Measurements from ENCODE around the gene LRCOL1. TPM values are rescaled to one million over a fixed set of nuclear protein-coding genes. Genes with fewer than 3 reads are reported as not detected.

The LRCOL1 gene
- total and polyA plus RNA-seq, 12 donors: 0.17 to 0.28 TPM; not detected in 10

DNA sequence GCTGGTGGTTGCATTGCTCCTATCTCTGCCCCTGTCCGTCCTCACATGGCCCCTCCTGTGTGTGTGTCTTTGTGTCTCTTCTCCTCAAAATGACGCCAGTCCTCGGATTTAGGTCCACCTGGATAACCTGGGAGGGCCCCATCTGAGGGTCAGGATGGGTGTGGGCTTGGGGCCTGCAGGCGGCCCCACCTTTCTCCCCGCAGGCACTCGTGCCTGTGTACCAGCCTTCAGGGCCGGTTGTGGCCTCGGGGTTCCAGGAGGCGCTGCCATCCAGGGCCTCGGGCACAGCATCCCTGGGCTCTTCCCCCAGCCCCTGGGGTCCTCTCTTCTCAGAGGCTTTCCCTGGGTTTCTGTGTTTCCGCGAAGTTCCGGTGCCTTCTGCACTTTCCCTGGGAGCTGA, 54.7 kb downstream of the LRCOL1 start:
- Histone ChIP-seq H3K4me1 (peaks cover 3 to 20% (median 14%) of the 10 kb centered on the region in 9 donors), H3K4me3 (no peak overlapping the region), H3K27me3 (peaks cover 0 to 32% (median 0%) of the 10 kb centered on the region in 7 donors), H3K27ac (no peak overlapping the region), H3K36me3 (peaks cover 0 to 33% (median 0%) of the 10 kb centered on the region in 9 donors), H3K9me3 (no peaks in the 10 kb centered on the region)
- no peak for ATAC-seq
- TF ChIP-seq, protein P1, sequence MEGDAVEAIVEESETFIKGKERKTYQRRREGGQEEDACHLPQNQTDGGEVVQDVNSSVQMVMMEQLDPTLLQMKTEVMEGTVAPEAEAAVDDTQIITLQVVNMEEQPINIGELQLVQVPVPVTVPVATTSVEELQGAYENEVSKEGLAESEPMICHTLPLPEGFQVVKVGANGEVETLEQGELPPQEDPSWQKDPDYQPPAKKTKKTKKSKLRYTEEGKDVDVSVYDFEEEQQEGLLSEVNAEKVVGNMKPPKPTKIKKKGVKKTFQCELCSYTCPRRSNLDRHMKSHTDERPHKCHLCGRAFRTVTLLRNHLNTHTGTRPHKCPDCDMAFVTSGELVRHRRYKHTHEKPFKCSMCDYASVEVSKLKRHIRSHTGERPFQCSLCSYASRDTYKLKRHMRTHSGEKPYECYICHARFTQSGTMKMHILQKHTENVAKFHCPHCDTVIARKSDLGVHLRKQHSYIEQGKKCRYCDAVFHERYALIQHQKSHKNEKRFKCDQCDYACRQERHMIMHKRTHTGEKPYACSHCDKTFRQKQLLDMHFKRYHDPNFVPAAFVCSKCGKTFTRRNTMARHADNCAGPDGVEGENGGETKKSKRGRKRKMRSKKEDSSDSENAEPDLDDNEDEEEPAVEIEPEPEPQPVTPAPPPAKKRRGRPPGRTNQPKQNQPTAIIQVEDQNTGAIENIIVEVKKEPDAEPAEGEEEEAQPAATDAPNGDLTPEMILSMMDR (IDR thresholded peaks at IDR 0.05): no peak
- 96 to 97% methylated on average over 13 of the region's 13 CpGs for WGBS, 2 donors
- DNase-seq: no peak
- intact Hi-C loops (cut with DNase I): no loop called here

DNA sequence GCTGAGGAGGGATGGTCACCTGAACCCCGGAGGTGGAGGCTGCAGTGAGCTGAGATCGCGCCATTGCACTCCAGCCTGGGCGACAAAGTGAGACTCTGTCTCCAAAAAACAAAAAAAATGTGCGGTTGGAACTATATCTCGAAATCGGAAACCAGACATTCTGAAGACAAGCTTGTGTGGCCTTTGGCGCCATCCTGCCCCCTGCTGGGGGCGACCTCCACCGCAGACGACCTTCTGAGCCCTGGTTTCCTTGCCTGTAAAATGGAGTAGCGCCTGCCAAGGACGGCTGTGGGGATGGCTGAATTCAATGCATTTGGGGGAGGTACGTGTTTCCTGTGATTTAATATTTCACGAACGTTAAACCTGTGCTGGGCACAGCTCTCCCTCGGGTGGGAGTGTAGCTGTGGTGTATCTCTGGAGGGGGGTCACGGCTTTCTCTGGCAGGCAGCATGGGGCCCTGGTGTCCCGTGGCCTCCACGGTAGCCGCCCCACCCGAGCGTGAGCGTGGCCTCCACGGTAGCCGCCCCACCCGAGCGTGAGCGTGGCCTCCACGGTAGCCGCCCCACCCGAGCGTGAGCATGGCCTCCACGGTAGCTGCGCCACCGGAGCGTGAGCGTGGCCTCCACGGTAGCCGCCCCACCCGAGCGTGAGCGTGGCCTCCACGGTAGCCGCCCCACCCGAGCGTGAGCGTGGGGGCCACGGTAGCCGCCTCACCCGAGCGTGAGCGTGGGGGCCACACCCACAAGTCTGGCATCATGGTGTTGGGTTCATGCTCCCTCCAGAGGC, 55.3 kb downstream of the LRCOL1 start:
- Histone ChIP-seq H3K9me3 (no peaks in the 10 kb centered on the region), H3K4me1 (peaks cover 0 to 15% (median 9%) of the 10 kb centered on the region in 9 donors), H3K27me3 (peaks cover 0 to 26% (median 0%) of the 10 kb centered on the region in 7 donors), H3K36me3 (peaks cover 0 to 33% (median 0%) of the 10 kb centered on the region in 9 donors), H3K4me3 (no peak overlapping the region), H3K27ac (no peak overlapping the region)
- intact Hi-C loops (cut with DNase I): no loop called here
- 94 to 96% methylated on average over 53 of the region's 53 CpGs for WGBS, 2 donors
- DNase-seq (no peak), ATAC-seq (no peak)
- TF ChIP-seq, protein P1 (IDR thresholded peaks at IDR 0.05): peak in 2 of 9 donors; percentile 13 to 15

Small RNAs within 50 kb of the gene (microRNA-seq; reads per million reads assigned to microRNA genes)
- 0 reads per million in 2 donors for gene MIR6763

Other genes starting within 250 kb of the LRCOL1 start
- 10 to 100 TPM; 42.3 to 90.6 (median 48.0) TPM for gene FBRSL1, start 120.4 kb downstream of the LRCOL1 start, total RNA-seq
- gene FBRSL1, start 120.4 kb downstream of the LRCOL1 start, polyA plus RNA-seq: 10 to 100 TPM; 28.1 to 39.9 TPM
- gene P2RX2, start 8.2 kb upstream of the LRCOL1 start, total RNA-seq: not detected
- gene P2RX2, start 8.2 kb upstream of the LRCOL1 start, polyA plus RNA-seq: not detected
- 10 to 100 TPM in 4 of 10 donors, 1 to 10 TPM in 6; 6.8 to 22.8 (median 8.8) TPM for gene POLE, start 76.8 kb upstream of the LRCOL1 start, total RNA-seq
- 10 to 100 TPM; 11.2 to 25.8 TPM for gene POLE, start 76.8 kb upstream of the LRCOL1 start, polyA plus RNA-seq
- gene PXMP2, start 77.0 kb upstream of the LRCOL1 start, total RNA-seq: 10 to 100 TPM; 29.0 to 75.6 (median 46.7) TPM
- gene PXMP2, start 77.0 kb upstream of the LRCOL1 start, polyA plus RNA-seq: 10 to 100 TPM; 17.7 to 62.4 TPM
- 10 to 100 TPM; 22.7 to 37.6 (median 31.7) TPM for gene PGAM5, start 100.3 kb upstream of the LRCOL1 start, total RNA-seq
- gene PGAM5, start 100.3 kb upstream of the LRCOL1 start, polyA plus RNA-seq: 10 to 100 TPM; 17.5 to 24.9 TPM
- gene ANKLE2, start 151.2 kb upstream of the LRCOL1 start, total RNA-seq: 10 to 100 TPM; 23.5 to 39.4 (median 30.5) TPM
- gene ANKLE2, start 151.2 kb upstream of the LRCOL1 start, polyA plus RNA-seq: 10 to 100 TPM; 17.4 to 23.1 TPM
- 10 to 100 TPM; 27.7 to 46.1 (median 35.7) TPM for gene GOLGA3, start 218.3 kb upstream of the LRCOL1 start, total RNA-seq
- 10 to 100 TPM; 10.8 to 12.4 TPM for gene GOLGA3, start 218.3 kb upstream of the LRCOL1 start, polyA plus RNA-seq

Data from heart right ventricle (tissue), 16 donors.